HG03097 (cell line): ENCODE measurements around the gene ARHGAP5.
A peak's percentile ranks its signal among the peaks of the same experiment; 100 is the strongest.

ENCODE experiments used
- ATAC-seq: cut with Tn5 transposase; IDR thresholded peaks from one replicate; pipeline ENCODE4 v1.9.1; 2021; ENCODE audit not compliant: unreplicated experiment, low FRiP score

ARHGAP5 gene

DNA sequence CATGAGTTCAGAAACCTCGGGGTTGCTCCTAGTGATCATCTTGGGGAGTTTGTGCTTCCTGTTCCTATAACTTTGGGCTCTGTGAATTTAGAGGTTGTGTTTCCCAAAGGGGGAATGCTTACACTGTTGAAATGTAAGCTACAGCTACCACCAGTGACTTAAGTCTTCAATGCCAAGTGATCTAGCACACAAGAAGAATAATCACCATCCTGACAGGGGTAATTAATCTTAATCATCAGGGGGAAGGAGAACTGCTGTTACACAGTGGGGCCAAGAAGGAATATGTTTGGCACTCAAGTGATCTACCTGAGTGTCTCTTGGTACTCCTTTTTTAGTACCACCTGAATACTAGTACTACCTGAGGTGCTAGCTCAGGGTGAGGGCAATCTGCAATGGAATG is 89.8 kb downstream of the ARHGAP5 start:
- no peak for ATAC-seq

DNA sequence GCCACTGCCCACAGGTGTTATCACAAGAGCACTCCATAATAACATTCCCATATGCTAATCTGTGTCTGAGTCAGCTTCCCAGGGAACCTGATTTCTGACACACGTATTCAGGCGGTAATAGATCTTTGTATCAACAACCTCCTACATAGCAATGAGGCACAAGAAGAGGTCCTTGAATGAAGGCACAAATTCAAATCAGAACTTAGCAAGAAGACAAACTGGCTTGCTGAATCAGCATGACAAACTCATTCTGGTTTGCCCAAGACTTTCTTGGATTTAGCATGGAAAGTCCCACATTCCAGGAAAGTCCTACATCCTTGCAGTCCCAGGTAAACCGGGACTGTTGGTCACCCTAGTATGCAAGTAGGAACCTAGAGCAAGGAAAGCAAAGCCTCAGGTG is 90.8 kb downstream of the ARHGAP5 start:
- ATAC-seq, result no peak

DNA sequence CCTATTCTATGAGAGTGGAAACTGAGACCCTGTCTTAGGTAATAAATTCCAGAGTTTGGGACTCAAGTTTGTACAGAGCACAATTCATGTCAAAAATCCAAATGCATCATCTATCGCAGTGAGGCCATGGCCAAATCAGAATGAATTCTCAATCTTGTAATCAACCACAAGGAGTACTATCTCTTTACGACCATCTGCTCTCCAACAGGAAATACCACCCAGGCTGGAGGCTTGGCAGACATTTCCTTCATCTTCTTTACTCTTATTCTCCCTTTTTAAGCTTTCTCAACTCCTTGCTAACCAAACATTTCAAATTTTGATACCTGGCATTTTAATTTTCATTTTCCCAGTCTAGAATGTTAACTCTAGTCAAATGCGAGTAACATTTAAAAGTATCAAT is 92.1 kb downstream of the ARHGAP5 start:
- ATAC-seq, result no peak

DNA sequence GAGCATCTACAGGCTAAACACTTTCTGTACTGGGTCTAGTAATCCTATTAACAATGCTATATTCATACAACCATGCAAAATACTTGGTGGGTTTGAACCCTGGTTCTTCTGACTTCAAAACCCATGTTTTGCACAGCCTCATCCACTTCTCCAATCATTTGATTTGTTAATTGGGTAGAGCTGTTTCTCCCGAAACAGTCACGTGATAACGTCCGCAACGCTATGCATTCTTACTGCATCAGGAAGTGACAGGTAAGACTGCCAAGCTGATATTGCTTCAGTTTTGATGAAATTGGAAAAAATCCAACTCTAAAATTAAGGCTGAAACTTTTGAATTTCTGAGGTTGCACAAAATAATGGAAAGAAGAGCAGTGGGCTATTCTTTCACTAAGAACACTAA is 94.4 kb downstream of the ARHGAP5 start:
- ATAC-seq, result no peak

DNA sequence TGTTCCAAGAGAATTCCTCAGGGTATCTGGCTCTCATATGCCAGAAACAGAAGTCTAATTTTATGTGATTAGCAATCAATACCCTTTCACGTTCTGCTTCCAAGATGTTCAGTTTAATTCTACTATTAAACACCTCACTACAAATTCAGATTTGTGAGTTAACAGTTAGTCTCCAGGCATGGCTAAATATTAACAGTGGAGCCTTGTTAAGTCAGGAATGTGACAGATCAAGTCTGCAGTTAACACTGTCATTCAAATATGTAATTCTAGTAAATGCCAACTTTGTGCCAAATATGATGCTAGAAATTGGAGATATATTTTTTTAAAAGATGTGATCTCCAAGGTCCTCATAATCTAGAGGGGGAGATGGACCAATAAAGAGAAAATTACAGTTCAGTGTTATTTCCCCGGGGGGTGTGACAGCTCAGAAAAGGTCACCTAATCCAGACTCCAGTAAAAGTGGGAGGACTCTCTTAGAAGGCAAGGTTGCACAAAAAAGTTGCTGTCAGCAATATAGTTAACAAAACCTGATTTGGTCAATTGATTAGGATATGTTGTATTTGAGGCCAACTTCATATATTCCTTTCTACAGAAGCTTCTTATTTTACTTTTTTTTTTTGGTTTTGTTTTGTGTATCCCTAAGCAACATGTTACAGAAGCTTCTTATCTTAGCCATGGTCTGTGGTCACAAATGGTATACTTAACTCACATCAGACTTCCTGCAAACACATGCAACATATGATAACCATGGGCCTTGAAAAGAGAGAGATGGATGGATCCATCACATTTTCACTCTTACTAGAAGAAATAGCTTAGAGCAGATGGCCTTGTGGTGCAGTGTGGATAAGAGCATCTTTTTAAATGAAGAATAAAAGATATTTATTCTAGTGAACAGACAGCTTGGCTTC is 106.3 kb downstream of the ARHGAP5 start:
- ATAC-seq, result no peak

DNA sequence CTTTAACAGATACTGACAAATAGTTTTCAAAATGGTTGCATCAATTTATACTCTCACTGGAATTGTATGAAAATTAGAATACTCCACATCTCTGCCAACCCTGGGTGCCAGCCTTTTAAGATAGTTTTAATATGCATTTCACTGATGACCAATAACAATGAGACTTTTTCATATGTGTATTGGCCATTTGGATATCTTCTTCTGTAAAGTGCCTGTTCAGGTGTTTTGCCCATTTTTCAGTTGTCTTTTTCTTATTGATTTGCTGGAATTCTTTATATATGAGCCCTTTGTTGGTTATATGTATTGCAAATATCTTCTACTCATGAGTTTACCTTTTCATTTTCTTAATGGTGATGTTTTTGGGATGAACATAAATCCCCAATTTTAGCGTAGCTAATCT is 108.0 kb downstream of the ARHGAP5 start:
- ATAC-seq, result no peak

DNA sequence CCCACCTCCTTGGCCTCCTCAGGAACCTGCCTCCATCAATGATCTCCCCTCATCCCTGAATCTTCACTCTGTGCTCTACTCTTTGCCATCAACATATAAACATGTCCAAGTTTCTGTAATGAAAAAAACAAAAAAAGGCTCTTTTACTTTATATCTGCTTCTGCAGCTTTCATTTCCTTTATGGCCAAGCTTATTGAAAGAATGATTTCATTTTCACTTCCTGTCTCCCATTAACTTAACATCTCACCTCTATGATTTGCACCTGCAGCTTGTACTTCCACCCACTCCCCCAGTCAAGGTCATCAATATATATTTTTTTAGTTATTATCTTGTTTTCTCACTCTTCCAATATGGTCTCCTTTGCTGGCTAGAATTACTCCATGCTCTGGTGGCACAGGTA is 109.1 kb downstream of the ARHGAP5 start:
- no peak for ATAC-seq

DNA sequence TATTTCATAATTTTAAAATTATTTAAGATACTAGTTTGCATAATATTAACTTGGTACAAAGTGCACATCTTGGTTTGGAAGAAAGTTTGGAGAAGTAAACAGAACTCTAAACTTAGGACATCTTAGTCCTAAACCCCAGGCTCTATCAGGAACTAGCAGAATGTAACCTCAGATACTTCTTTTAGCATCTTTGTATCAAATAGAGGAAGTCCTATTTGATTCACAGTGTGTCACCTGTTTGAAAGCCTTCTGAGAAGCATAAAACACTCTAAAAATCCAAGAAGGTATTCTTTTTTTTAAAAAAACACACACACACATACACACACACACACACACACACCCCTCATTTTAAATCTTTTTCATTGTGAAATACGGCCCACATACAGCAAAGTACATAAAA is 112.7 kb downstream of the ARHGAP5 start:
- ATAC-seq, result no peak

DNA sequence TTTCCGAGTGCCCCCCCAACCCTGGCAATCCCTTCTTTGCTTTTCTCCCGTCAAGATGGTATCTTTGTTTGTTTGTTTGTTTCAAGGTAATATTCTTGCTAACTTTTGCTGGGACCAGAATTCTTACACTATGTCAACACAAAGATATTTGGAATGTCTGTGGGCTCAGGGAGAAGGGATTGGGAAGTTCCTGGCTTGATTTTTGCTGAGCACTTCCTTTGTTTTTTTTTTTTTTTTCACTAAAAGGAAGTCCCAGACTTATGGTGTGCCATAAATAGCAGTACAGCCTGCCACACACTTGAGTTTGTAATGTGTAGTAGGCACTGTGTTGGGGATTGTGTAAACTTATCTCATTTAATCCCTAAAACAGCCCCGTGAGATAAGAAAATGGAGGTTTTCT is 113.6 kb downstream of the ARHGAP5 start:
- no peak for ATAC-seq

DNA sequence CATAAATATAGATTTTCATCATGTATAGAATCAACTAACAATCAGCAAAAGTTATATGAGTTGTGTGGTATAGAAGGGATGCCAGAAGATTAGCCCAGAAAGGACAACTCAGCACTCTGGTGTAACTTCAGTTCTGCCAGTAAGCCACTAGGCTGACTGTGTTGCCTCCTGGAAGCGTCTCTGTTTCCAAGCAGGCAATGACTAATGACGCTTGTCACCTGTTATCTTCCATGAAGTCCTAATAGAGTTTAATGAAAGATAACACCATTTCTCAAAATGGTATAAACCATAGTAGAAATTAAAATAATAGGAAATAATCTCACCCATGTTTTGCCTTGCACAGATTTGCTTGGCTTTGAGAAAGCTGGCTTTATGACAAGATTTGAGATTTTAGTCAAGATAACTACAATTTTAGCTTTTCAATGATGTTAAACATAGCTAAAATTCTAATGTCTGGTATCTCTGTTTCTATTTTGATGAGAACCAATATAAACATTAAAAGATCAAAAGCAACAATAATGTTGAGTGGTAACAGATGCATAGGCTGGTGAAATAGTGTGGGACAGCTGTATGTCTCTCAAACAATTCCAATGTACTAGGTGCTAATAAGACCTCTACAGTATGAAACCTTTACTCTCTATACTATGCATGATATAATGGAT is 115.7 kb downstream of the ARHGAP5 start:
- ATAC-seq, result no peak

DNA sequence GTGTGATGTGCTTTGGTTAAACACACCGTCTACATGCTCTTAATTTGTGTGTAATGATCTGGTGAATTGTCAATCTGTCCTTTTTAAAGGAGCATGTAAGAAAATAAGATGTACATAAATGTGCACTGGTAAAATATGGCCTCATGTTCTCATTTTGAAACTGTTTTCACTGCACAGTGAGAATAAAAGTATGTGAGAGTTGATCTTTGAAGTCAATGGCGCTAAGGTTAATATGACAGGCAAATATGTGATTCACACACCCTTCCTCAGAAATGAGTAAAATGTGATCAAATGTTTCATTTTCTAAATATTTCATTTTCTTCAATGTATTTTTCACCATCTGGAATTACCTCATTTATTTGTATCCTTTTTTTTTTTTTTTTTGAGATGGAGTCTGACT is 116.4 kb downstream of the ARHGAP5 start:
- no peak for ATAC-seq

DNA sequence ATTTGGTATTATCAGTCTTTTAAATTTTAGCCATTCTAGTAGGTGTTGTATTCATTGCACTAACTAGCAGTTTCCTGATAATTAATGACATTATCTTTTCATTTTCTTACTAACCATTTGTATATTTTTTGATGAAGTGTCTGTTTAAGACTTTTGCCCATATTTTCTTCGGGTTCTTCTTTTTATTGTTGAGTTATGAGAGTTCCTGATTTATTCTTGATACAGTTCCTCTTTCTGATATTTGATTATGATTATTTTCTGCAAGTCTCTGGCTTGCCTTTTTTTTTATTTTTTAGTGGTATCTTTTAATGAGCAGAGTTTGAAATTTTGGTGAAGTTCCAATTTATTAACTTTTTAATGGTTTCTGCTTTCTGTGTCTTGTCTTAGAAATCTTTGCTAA is 118.5 kb downstream of the ARHGAP5 start:
- no peak for ATAC-seq

DNA sequence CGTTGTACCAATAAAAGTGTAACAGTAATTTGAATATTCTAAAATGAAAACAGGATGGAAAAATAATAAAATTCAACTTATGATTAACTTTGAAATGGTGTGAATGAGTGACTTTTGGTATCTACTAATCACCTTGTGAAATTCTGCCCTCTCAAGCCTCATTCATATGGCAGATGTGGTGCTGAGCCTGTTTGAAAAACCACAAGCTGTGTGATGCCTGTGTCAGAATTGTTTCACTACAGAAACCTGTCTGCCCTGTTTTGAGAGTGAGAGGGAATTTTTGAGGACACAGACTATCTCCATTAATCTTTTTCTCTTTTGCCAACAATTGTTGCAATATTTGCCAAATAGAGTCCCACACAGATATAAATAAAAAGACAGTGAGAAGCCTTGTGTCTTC is 120.8 kb downstream of the ARHGAP5 start:
- peak; percentile 53 for ATAC-seq

DNA sequence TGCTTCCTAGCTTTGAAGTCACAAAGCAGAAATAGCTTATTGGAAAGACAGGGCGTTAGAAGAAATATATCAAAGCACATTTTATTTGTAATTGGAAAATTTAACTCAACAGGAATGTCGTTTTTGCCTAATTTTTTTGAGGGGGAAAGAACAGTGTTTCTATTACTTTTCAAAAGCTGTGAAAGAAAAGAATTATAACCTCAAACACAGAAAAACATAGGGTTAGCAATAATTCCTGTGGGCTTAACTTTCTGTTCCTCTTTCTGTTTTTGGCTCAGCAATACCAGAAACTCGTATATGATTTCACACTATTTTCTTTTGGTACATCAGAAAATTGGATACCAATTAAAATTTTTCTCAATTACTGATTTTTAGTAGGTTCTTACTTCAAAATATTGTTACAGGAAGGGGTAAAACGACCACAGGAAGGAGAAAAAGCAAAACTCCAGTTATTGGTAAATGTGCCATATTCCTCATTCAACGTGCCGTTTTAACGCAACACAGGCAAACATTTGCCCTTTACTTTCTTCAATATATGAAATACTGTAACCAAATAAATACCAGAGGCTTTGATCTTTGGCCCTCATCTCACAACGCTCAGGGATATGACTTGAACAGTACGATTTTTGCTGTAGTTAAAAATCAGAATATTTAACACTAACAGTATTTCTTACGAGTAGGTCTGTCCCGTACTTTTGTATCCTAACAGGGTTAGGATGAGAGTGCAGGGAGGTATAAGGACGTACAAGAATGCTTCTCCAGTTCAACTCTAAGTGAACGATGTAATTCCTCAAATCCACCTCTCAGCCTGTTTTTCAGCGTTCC is 123.5 kb downstream of the ARHGAP5 start:
- ATAC-seq, result peak; percentile 2

DNA sequence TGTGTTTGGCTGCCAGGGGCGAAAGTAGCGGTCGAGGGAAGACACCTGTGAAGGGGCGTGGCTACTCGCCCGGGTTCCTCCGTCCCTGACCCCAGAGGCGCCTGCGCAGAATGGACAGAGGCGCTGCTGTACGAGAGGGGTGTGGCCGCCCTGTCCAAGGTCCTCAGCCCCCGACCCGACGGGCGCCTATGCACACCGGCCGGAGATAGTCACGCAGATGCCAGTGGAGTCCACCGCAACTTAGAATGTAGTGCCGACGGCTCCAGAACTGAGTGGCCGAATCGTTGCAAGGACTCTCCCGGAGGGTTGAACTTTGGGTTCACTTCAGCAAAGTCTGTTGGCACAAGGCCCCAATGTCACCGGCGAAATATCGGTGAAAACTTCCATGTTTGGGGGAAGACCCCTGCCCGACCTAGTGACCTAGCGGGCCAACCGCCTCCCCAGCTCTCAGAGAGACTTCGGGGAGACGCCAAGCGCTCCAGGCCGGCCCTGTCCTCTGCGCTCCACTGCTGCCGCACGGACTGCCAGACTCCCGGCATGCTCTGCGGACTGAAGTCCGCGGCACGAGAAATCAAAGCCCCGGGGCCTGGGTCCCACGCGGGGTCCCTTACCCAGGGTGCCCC is 124.2 kb downstream of the ARHGAP5 start:
- ATAC-seq, result peak; percentile 51

DNA sequence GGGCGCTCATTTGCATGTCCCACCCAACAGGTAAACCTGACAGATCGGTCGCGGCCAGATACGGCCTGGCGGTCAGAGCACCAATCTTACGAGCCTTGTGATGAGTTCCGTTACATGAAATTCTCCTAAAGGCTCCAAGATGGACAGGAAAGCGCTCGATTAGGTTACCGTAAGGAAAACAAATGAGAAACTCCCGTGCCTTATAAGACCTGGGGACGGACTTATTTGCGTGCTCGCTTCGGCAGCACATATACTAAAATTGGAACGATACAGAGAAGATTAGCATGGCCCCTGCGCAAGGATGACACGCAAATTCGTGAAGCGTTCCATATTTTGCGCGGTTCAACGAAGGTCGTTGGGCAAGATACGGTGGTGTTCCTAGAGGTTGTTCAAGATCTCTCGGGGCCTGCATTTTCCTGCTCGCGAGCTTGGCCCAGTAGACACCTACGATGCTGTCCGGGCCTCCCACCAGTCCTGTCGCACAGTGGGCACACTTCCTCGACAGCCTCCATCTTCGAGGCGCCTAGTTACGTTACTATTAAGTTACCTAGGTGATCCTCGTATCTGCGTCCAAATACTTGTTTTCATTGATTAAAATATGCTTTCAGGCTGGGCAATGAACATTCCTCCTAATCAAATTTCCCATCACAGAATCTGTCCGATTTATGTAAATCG is 124.8 kb downstream of the ARHGAP5 start, which contains the start of gene RNU6-7:
RNU6-7 (plus strand) TSS at position 230 of the 675 bp plus-strand sequence.
- ATAC-seq, result no peak

DNA sequence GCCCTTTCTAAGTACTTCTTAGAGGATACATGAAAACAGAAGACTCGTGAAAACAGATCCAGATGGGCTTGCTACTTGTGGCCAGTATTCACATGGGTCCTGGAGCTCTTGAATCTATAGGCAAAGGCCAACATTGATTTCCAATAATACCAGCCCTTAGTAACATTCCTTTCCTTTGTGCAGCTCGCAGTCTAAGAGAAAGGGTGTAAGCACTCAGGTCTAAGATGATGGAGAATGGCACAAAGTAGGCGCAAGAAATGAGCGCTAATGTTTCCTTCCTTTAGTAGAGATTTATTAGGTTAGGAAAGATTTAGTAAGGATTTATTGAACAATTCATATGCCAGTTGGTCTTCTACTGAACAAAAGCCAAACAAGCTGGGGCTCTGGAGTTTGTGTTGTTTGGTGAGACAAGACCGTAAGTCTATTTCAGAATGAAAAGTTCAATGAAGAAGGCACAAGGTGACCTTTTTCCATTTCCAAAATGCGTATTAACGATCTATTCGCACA is 125.4 kb downstream of the ARHGAP5 start:
- no peak for ATAC-seq

DNA sequence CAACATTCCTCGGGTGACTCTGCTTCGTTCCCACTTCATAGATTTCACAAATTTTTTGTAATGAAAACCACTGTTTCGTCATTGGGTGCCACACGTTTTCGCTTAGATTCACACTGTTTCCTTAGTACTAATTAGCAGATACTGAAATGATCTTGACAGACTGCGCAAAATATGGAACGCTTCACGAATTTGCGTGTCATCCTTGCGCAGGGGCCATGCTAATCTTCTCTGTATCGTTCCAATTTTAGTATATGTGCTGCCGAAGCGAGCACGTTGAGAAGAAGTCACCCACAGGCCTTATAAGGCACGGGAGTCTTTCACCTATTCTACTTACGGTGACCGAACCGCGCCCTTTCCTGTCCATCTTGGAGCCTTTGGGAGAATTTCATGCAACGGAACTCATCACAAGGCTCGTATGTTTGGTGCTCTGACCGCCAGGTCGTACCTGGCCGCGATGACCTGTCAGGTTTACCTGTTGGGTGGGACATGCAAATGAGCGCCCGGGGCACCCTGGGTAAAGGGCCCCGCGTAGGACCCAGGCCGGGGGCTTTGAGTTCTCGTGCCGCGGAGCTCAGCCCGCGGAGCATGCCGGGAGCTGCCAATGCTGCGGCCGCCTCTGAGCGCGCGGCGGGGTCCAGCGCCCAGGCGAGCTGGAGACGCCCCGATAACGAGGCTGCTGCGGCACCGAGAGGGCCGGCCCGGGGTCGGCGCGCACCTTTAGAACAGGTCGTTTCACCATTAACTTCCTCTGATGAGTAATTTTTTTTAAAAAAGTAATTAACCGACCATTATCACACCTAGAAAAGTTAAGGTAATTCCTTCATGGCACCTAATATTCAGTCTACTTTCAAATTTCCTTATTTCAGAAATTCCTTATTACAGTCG is 126.1 kb downstream of the ARHGAP5 start, which contains the start of gene RNU6-8:
RNU6-8 (minus strand) TSS at position 272 of the 885 bp plus-strand sequence.
- peak; percentile 69 for ATAC-seq

DNA sequence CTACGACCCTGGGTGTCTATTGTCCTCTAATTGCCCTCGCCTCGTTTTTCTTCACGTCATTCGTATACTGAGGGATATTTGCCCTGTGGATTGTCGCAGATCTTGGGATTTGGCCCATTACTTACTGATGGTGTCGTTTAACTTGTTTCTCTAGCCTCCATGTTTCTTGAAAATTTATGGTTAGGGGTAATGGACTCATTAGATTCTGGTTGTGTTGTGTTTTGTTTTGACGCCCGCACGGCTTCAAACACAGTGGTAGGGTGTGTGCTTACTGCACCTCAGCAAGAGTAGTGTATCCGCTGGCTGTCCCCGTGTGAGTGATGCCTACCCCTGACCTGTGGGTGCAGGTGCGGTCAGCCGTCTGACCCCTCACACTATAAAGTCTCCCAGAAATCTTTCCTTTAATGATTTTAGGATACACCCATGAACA is 126.8 kb downstream of the ARHGAP5 start:
- ATAC-seq, result no peak
